Gastrocnemius medialis (tissue), 4 donors: ENCODE data around the gene PYGB. TPM values are rescaled to one million over a fixed set of nuclear protein-coding genes. Genes with fewer than 3 reads are reported as not detected.
"Not testable (repeated sequence)": the region's sequence is repeated elsewhere in the genome, so short reads cannot be mapped to it uniquely, and the experiment has no call there.

ENCODE experiments used
- ATAC-seq, 2 donors: fragments of 150-250 bp; one replicate each; pipeline ENCODE4 v1.9.1; 2016
- DNase-seq, 2 donors: peaks; one replicate each; pipeline ENCODE4 v3.0.0-alpha.2; 2019
- H3K27ac ChIP-seq, 4 donors: fragments of 200-600 bp; sonication (generic); 1 replicate in 1 of 4; 2 replicates in 3 of 4; pipeline ENCODE4 v1.5.1; 2016 to 2018; ENCODE audit warnings: mild to moderate bottlenecking in 2 of 4, moderate library complexity in 1 of 4
- H3K27me3 ChIP-seq, 3 donors: fragments of 200-600 bp; sonication (generic) in 2 of 3; 1 replicate in 1 of 3; 2 replicates in 2 of 3; pipeline versions ENCODE4 v1.5.1 to v1.6.0; 2016 to 2019; ENCODE audit warnings: mild to moderate bottlenecking in 1 of 3, moderate library complexity in 1 of 3
- H3K36me3 ChIP-seq, 2 donors: fragments of 200-600 bp; sonication (generic) in 1 of 2; one replicate each; pipeline ENCODE4 v1.5.1; 2017 to 2018
- H3K4me1 ChIP-seq, 2 donors: fragments of 200-600 bp; sonication (generic) in 1 of 2; one replicate each; pipeline ENCODE4 v1.5.1; 2016 to 2017; ENCODE audit warnings: mild to moderate bottlenecking in 2 of 2
- H3K4me3 ChIP-seq, 4 donors: fragments of 200-600 bp; sonication (generic) in 3 of 4; 1 replicate in 1 of 4; 2 replicates in 3 of 4; pipeline ENCODE4 v1.5.1; 2016 to 2019; ENCODE audit warnings: mild to moderate bottlenecking in 2 of 4
- H3K9me3 ChIP-seq, 3 donors: fragments of 200-600 bp; sonication (generic) in 2 of 3; 1 replicate in 1 of 3; 2 replicates in 2 of 3; pipeline ENCODE4 v1.5.1; 2016 to 2019
- POLR2A ChIP-seq, 2 donors: fragments of 450-650 bp; IDR thresholded peaks; one replicate each; pipeline ENCODE4 v1.6.1; 2017; ENCODE audit warnings: antibody characterized with exemption in 2 of 2, mild to moderate bottlenecking in 2 of 2, moderate library complexity in 2 of 2
- in situ Hi-C, 4 donors: fragments of 200-750 bp; cut with MboI; loops; one replicate each; pipeline versions ENCODE4 v1.15.0 to v1.8.0; 2017; ENCODE audit warnings: low sequenced_read_pairs in 4 of 4
- intact Hi-C: fragments of 100-400 bp; cut with DNase I; formaldehyde crosslinking; loops from one replicate; pipeline ENCODE4 v1.15.1; 2023; ENCODE audit warnings: low total_unique reads
- total RNA-seq, 4 donors: library from RNA; depleted of rRNA; stranded (reverse); fragments of >200 nt; gene quantifications; one replicate each; pipeline versions ENCODE4 v1.1.0 to v1.2.3, GENCODE V29; 2016
- TF ChIP-seq, protein P1 (sequence below), 5 experiments: fragments of 450-650 bp in 3 of 5; fragments of 200-600 bp in 2 of 5; sonication (generic) in 2 of 5; IDR thresholded peaks in 4 of 5; conservative IDR thresholded peaks in 1 of 5; 1 replicate in 4 of 5; 2 replicates in 1 of 5; pipeline ENCODE4 v1.5.1; 2016 to 2019; ENCODE audit warnings: antibody characterized with exemption in 5 of 5, mild to moderate bottlenecking in 3 of 5, moderate library complexity in 3 of 5

Gene PYGB
- total RNA-seq, 4 donors from 2014 or later: 13.6 to 50.7 (median 27.0) TPM

DNA sequence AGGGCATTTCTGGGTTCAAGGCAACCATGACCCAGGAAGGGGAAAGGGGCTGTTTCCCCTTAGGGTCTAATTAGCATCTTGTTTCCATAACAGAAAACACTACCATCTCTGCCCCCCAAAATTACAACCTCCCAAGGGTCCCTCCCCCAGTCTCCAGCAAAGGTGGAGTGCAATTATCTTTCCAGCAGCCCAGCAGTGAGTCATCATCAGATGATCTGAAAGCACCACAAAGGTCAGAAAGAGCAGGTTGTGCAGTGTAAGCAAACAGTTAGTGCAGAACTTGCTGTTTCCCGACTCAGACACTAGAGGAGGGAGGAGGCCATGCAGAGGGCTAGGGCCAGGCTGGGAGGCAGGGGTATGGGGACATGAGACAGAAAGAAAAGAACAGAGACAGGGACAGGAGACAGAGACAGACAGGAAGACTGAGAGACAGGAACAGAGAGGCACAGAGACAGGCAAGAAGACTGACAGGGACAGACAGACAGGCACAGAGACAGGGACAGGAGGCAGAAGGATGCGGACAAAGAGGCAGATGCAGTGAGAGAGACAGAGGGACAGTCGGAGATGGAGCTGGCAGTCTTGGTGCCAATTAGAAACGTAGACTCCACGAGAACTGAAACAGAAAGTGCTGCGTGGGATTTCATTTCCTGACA is 62.5 kb downstream of the PYGB start:
- Histone ChIP-seq H3K27me3 (no peaks in the 10 kb centered on the region), H3K9me3 (no peaks in the 10 kb centered on the region), H3K36me3 (no peaks in the 10 kb centered on the region), H3K4me3 (peak overlapping the region in 2 of 4 donors; percentile 17 to 24), H3K27ac (peak overlapping the region; percentile 55 to 72 (median 59)), H3K4me1 (peaks cover 18% of the 10 kb centered on the region in 2 donors)
- TF ChIP-seq POLR2A (IDR thresholded peaks at IDR 0.05): peak in 1 of 2 donors; percentile 21
- TF ChIP-seq, protein P1, sequence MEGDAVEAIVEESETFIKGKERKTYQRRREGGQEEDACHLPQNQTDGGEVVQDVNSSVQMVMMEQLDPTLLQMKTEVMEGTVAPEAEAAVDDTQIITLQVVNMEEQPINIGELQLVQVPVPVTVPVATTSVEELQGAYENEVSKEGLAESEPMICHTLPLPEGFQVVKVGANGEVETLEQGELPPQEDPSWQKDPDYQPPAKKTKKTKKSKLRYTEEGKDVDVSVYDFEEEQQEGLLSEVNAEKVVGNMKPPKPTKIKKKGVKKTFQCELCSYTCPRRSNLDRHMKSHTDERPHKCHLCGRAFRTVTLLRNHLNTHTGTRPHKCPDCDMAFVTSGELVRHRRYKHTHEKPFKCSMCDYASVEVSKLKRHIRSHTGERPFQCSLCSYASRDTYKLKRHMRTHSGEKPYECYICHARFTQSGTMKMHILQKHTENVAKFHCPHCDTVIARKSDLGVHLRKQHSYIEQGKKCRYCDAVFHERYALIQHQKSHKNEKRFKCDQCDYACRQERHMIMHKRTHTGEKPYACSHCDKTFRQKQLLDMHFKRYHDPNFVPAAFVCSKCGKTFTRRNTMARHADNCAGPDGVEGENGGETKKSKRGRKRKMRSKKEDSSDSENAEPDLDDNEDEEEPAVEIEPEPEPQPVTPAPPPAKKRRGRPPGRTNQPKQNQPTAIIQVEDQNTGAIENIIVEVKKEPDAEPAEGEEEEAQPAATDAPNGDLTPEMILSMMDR (IDR thresholded peaks at IDR 0.05 in 4 of 5, conservative IDR thresholded peaks at IDR 0.05 in 1 of 5): peak in 3 of 5 experiments; percentile 14 to 36 (median 32)
- in situ Hi-C loops (no loop called here), intact Hi-C loops (loop anchor here (1.0 kb wide), 1 partner anchor 89 kb away; no protein-coding TSS in a partner anchor)
- peak; percentile 85 to 94 for ATAC-seq
- peak; percentile 40 to 66 for DNase-seq

DNA sequence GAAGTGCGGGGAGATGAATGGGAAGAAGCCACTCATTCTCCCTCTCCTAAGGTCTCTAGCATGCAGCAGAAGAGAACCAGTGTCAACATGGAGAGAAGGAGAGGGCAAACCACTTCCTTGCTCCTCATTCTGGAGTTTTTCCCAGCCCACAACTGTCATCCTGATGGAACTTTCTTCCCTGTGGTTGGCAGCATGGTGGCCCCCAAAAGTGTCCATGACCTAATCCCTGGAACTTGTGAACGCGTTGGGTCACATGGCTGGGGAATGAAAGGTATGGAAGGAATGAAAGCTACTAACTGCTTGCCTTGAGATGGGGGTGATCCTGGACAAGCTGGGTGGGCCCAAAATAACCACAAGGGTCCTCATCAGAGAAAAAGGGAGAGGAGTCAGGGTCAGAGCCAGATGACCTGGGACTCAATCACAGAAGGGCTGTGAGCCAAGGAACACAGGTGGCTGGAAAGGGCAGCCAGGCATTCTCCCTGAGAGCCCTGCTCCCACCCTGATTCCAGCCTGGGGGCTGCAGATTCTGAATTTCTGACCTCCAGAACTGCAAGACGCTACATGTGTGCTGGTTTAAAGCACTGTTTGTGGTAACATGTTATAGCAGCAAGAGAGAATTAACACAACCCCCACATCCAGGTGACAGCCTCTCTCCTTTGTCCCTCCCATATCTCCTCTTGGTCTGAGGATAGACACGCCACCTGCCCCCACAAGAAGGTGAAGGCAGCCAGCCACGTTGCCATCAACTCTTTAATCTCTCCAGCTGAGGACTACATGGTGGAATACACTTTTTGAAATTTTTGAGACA is 63.2 kb downstream of the PYGB start:
- Histone ChIP-seq H3K9me3 (no peaks in the 10 kb centered on the region), H3K36me3 (no peaks in the 10 kb centered on the region), H3K4me3 (peak overlapping the region in 2 of 4 donors; percentile 17 to 24), H3K27ac (peak overlapping the region; percentile 55 to 72 (median 59)), H3K27me3 (no peaks in the 10 kb centered on the region), H3K4me1 (peaks cover 18% of the 10 kb centered on the region in 2 donors)
- intact Hi-C loops: loop anchor here (1.0 kb wide), 1 partner anchor 88 kb away; no protein-coding TSS in a partner anchor
- ATAC-seq (peak in 1 of 2 donors; percentile 15), DNase-seq (peak in 1 of 2 donors; percentile 1)
- in situ Hi-C loops: no loop called here
- TF ChIP-seq, protein P1 (IDR thresholded peaks at IDR 0.05 in 4 of 5, conservative IDR thresholded peaks at IDR 0.05 in 1 of 5): no peak
- TF ChIP-seq POLR2A (IDR thresholded peaks at IDR 0.05): no peak

DNA sequence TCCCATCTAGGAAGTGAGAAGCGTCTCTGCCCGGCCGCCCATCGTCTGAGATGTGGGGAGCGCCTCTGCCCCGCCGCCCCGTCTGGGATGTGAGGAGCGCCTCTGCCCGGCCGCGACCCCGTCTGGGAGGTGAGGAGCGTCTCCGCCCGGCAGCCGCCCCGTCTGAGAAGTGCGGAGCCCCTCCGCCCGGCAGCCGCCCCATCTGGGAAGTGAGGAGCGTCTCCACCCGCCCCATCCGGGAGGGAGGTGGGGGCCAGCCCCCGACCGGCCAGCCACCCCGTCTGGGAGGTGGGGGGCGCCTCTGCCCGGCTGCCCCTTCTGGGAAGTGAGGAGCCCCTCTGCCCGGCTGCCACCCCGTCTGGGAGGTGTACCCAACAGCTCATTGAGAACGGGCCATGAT is 64.8 kb downstream of the PYGB start:
- H3K27ac ChIP-seq, H3K4me3 ChIP-seq, H3K27me3 ChIP-seq, in situ Hi-C loops, DNase-seq, H3K36me3 ChIP-seq, H3K9me3 ChIP-seq, ATAC-seq, intact Hi-C loops: not testable (repeated sequence)
- H3K4me1 ChIP-seq: peaks cover 18% of the 10 kb centered on the region in 2 donors

DNA sequence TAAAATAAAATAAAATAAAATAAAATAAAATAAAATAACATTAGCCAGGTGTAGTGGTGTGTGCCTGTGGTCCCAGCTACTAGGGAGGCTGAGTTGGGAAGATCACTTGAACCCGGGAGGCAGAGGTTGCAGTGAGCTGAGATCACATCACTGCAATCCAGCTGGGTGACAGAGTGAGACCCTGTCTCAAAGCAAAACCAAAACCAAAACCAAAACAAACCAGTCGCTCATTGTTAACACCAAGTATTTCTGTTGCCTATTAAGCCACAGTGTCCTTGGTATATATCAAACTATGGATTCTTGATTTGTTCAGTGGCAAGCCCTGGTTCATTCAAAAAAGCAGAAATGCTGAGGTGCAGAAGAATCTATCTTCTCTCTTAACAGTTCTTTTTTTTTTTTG is 65.7 kb downstream of the PYGB start:
- Histone ChIP-seq H3K4me1 (peaks cover 18% of the 10 kb centered on the region in 2 donors), H3K36me3 (no peaks in the 10 kb centered on the region), H3K9me3 (no peaks in the 10 kb centered on the region), H3K27ac (no peak overlapping the region), H3K4me3 (no peak overlapping the region), H3K27me3 (no peaks in the 10 kb centered on the region)
- TF ChIP-seq, protein P1 (IDR thresholded peaks at IDR 0.05 in 4 of 5, conservative IDR thresholded peaks at IDR 0.05 in 1 of 5): no peak
- no peak for TF ChIP-seq POLR2A (IDR thresholded peaks at IDR 0.05)
- in situ Hi-C loops: no loop called here
- intact Hi-C loops: no loop called here
- no peak for ATAC-seq
- DNase-seq: no peak
